ENCODE results near the gene STK32C.
"Not testable (repeated sequence)": the region's sequence is repeated elsewhere in the genome, so short reads cannot be mapped to it uniquely, and the experiment has no call there.

Gene STK32C

GRCh38 chr10:132317477-132317876, 9.7 kb upstream of the STK32C start:
- not testable (repeated sequence) for DNase-seq (ENCODE audit: low read depth)

- DNase-seq (ENCODE audit: low read depth), result no peak
Measured at GRCh38 chr10:132316133-132316532, 8.4 kb upstream of the STK32C start.

GRCh38 chr10:132314881-132315280, 7.1 kb upstream of the STK32C start:
- not testable (repeated sequence) for DNase-seq (ENCODE audit: low read depth)

GRCh38 chr10:132314336-132314735, 6.6 kb upstream of the STK32C start:
- no peak for DNase-seq (ENCODE audit: low read depth)

GRCh38 chr10:132313865-132314264, 6.1 kb upstream of the STK32C start:
- no peak for DNase-seq (ENCODE audit: low read depth)

GRCh38 chr10:132313305-132313704, 5.6 kb upstream of the STK32C start:
- no peak for DNase-seq (ENCODE audit: low read depth)

GRCh38 chr10:132311338-132311939, 3.7 kb upstream of the STK32C start:
- no peak for DNase-seq (ENCODE audit: low read depth)

GRCh38 chr10:132310701-132311337, 3.1 kb upstream of the STK32C start:
- DNase-seq (ENCODE audit: low read depth), result no peak

- no peak for DNase-seq (ENCODE audit: low read depth)
Measured at GRCh38 chr10:132309879-132310591, 2.3 kb upstream of the STK32C start.

- DNase-seq (ENCODE audit: low read depth), result no peak
Measured at GRCh38 chr10:132309471-132309865, 1.7 kb upstream of the STK32C start.

GRCh38 chr10:132308587-132309470, 1.1 kb upstream of the STK32C start:
- DNase-seq (ENCODE audit: low read depth), result no peak

- DNase-seq (ENCODE audit: low read depth), result no peak
Measured at GRCh38 chr10:132306864-132307751, 642 bp downstream of the STK32C start.

- no peak for DNase-seq (ENCODE audit: low read depth)
Measured at GRCh38 chr10:132306343-132306685, 1.4 kb downstream of the STK32C start.

GRCh38 chr10:132305654-132306342, 2.0 kb downstream of the STK32C start:
- DNase-seq (ENCODE audit: low read depth), result no peak

GRCh38 chr10:132304756-132305509, 2.8 kb downstream of the STK32C start:
- DNase-seq (ENCODE audit: low read depth), result no peak

- no peak for DNase-seq (ENCODE audit: low read depth)
Measured at GRCh38 chr10:132303361-132304115, 4.2 kb downstream of the STK32C start.

- DNase-seq (ENCODE audit: low read depth), result no peak
Measured at GRCh38 chr10:132302421-132303310, 5.1 kb downstream of the STK32C start.
